Measurements from ENCODE around the gene ARID1A. TPM values are rescaled to one million over a fixed set of nuclear protein-coding genes. Genes with fewer than 3 reads are reported as not detected.

ARID1A gene
- total and polyA plus RNA-seq, 2 of the 4 experiments (the other 2 are of a cell fraction), result 14.0 to 40.7 TPM

GRCh38 chr1:26771643-26772321 lies 76.0 kb downstream of the ARID1A start (continued):
- TF ChIP-seq CHD1 (IDR thresholded peaks at IDR 0.05; ENCODE audit: low read depth, low read length), result no peak
- no peak for TF ChIP-seq RFX5 (IDR thresholded peaks at IDR 0.05; ENCODE audit: low read depth, low read length)

GRCh38 chr1:26772687-26773086 lies 76.9 kb downstream of the ARID1A start:
- H3K9me1 ChIP-seq (ENCODE audit: insufficient read depth, low read length), result peaks cover 41% of the 10 kb centered on the region
- H3K79me1 ChIP-seq (ENCODE audit: low read depth in 1 of 2, low read length in 2 of 2), result peaks cover 41 to 70% of the 10 kb centered on the region in 2 experiments
- CTCF ChIA-PET, result no interaction called here
- intact Hi-C loops (cut with micrococcal nuclease), result loop anchor here (1.0 kb wide), 2 partner anchors 15 to 74 kb away; partner anchors contain the start of gene PIGV
- peaks cover 35% of the 10 kb centered on the region for H3K4me1 ChIP-seq (ENCODE audit: control insufficient read depth, insufficient read depth, low read length)
- H3K23ac ChIP-seq (ENCODE audit: low read depth, low read length), result peak overlapping the region; percentile 100
- peak overlapping the region; percentile 99 for H3K14ac ChIP-seq (replicated peaks; ENCODE audit: low read depth, low read length)
- dilution Hi-C loops (cut with HindIII; ENCODE audit: low sequenced_read_pairs, unreplicated experiment), result no loop called here
- H3K18ac ChIP-seq (ENCODE audit: low read depth, low read length), result peak overlapping the region; percentile 89
- H4K20me1 ChIP-seq (ENCODE audit: insufficient read depth, low read length), result peaks cover 27% of the 10 kb centered on the region
- peak overlapping the region; percentile 88; the same call in 2 of the 3 replicates for H2BK15ac ChIP-seq (ENCODE audit: low read depth, low read length)
- BruUV-seq (replicated peaks), result no TSS peak
- H4K5ac ChIP-seq (ENCODE audit: low read depth, low read length), result peak overlapping the region; percentile 72
- H2AK9ac ChIP-seq (replicated peaks; ENCODE audit: low read depth, low read length, poor library complexity), result peak overlapping the region; percentile 98
- H3K9me3 ChIP-seq (ENCODE audit: control insufficient read depth, insufficient read depth, low read length), result no peaks in the 10 kb centered on the region
- H2BK120ac ChIP-seq (ENCODE audit: low read depth, low read length), result peak overlapping the region; percentile 98
- H2BK20ac ChIP-seq (ENCODE audit: low read depth, low read length), result peak overlapping the region; percentile 100
- peak overlapping the region; percentile 34 for H2AFZ ChIP-seq (replicated peaks; ENCODE audit: low read length, poor library complexity)
- peak overlapping the region; percentile 99 for H3K4ac ChIP-seq (ENCODE audit: low read depth, low read length)
- POLR2A ChIA-PET (ENCODE audit: unreplicated experiment), result no interaction called here
- H4K8ac ChIP-seq (ENCODE audit: low read depth in 2 of 2, low read length in 2 of 2), result peak overlapping the region; percentile 87 to 98
- peak overlapping the region; percentile 26 for H3K9ac ChIP-seq (ENCODE audit: low read depth, low read length)
- DNase-seq, result peak; percentile 99
- ATAC-seq (ENCODE audit: low read depth), result peak; percentile 63
- H3K56ac ChIP-seq (ENCODE audit: extremely low read depth, insufficient read depth, low read length), result peak overlapping the region; percentile 97
- no peaks in the 10 kb centered on the region for H3K27me3 ChIP-seq (ENCODE audit: control insufficient read depth, insufficient read depth, low read length)
- peak overlapping the region; percentile 99 for H2AK5ac ChIP-seq (ENCODE audit: low read depth, low read length)
- 0% methylated on average over 1 of the region's 4 CpGs; no CpG with 5 or more reads in 1 of the 2 experiments for WGBS, 2 experiments (ENCODE audit: extremely low coverage in 2 of 2, insufficient read length in 1 of 2)
- peaks cover 65% of the 10 kb centered on the region for H3K36me3 ChIP-seq (ENCODE audit: control insufficient read depth, insufficient read depth, low read length)
- H4K91ac ChIP-seq (ENCODE audit: insufficient read depth, low read depth, low read length), result peak overlapping the region; percentile 99
- peak overlapping the region; percentile 49 for H3K4me2 ChIP-seq (ENCODE audit: low read depth, low read length)
- peak overlapping the region; percentile 99 for H2BK5ac ChIP-seq (ENCODE audit: low read depth, low read length, poor library complexity, severe bottlenecking)
- in situ Hi-C loops (cut with MboI; ENCODE audit: low sequenced_read_pairs), result no loop called here
- H3K27ac ChIP-seq (ENCODE audit: insufficient read depth, low read length), result peak overlapping the region; percentile 96
- no peak overlapping the region for H3K4me3 ChIP-seq (ENCODE audit: insufficient read depth, low read depth, low read length)
- TF ChIP-seq MXI1 (IDR thresholded peaks at IDR 0.05; ENCODE audit: borderline replicate concordance, low read depth, low read length) (no peak), CHD1 (IDR thresholded peaks at IDR 0.05; ENCODE audit: low read depth, low read length) (no peak), RCOR1 (IDR thresholded peaks at IDR 0.05; ENCODE audit: insufficient replicate concordance, low read length) (peak; percentile 93), MAFK (IDR thresholded peaks at IDR 0.05; ENCODE audit: low read depth, low read length) (no peak), NFE2L2 (IDR thresholded peaks at IDR 0.05; ENCODE audit: low read depth, low read length) (no peak), POLR2A (IDR thresholded peaks at IDR 0.05; ENCODE audit: low read depth, low read length) (no peak), USF2 (IDR thresholded peaks at IDR 0.05; ENCODE audit: low read depth, low read length) (peak; percentile 20; the same call in 1 of the 2 replicates), MAZ (IDR thresholded peaks at IDR 0.05; ENCODE audit: borderline replicate concordance, low read depth, low read length) (no peak; the same call in 1 of the 2 replicates), CEBPB (IDR thresholded peaks at IDR 0.05; ENCODE audit: low read depth, low read length) (peak; percentile 23; the same call in 1 of the 2 replicates), ELK1 (IDR thresholded peaks at IDR 0.05; ENCODE audit: borderline replicate concordance, low read depth, low read length) (no peak), RAD21 (IDR thresholded peaks at IDR 0.05; ENCODE audit: low read length) (0 out of 2 replicates have a peak, but pooled peaks have one; percentile 3), SMC3 (IDR thresholded peaks at IDR 0.05; ENCODE audit: low read depth, low read length) (no peak), RFX5 (IDR thresholded peaks at IDR 0.05; ENCODE audit: low read depth, low read length) (no peak), BHLHE40 (IDR thresholded peaks at IDR 0.05; ENCODE audit: low read depth, low read length) (no peak; the same call in 1 of the 2 replicates)
